Stomach (tissue), 9 donors: ENCODE results near the gene RAP1A. TPM values are rescaled to one million over a fixed set of nuclear protein-coding genes. Genes with fewer than 3 reads are reported as not detected.
A peak's percentile ranks its signal among the peaks of the same experiment; 100 is the strongest.

Source experiments
- DNase-seq, 2 donors: peaks; one replicate each; pipeline versions ENCODE4 v3.0.0 to v3.0.0-alpha.2; 2013 to 2019
- H3K27ac ChIP-seq, 5 donors: fragments of 200-600 bp in 4 of 5; sonication (generic) in 4 of 5; one replicate each; pipeline ENCODE4 v1.5.1; 2013 to 2019; ENCODE audit warnings: mild to moderate bottlenecking in 1 of 5, moderate library complexity in 1 of 5
- H3K27me3 ChIP-seq, 3 donors: fragments of 200-600 bp; sonication (generic); one replicate each; pipeline ENCODE4 v1.5.1; 2017 to 2019; ENCODE audit warnings: mixed run types in 1 of 3
- H3K36me3 ChIP-seq, 4 donors: fragments of 200-600 bp; sonication (generic); 1 replicate in 3 of 4; 2 replicates in 1 of 4; pipeline ENCODE4 v1.5.1; 2016 to 2019
- H3K4me1 ChIP-seq, 4 donors: fragments of 200-600 bp; sonication (generic); one replicate each; pipeline ENCODE4 v1.5.1; 2016 to 2019
- H3K4me3 ChIP-seq, 4 donors: fragments of 200-600 bp; sonication (generic) in 3 of 4; one replicate each; pipeline ENCODE4 v1.5.1; 2016 to 2019; ENCODE audit warnings: mild to moderate bottlenecking in 1 of 4
- H3K9me3 ChIP-seq, 4 donors: fragments of 200-600 bp; sonication (generic); one replicate each; pipeline ENCODE4 v1.5.1; 2016 to 2019
- CTCF ChIP-seq, 7 experiments: fragments of 450-650 bp in 4 of 7; fragments of 200-600 bp in 3 of 7; sonication (generic) in 3 of 7; IDR thresholded peaks; one replicate each; pipeline ENCODE4 v1.5.1; 2016 to 2019; ENCODE audit warnings: antibody characterized with exemption in 7 of 7, control low read depth in 2 of 7, mild to moderate bottlenecking in 1 of 7
- EP300 ChIP-seq: sonication (generic); formaldehyde crosslinking; IDR thresholded peaks from one replicate; pipeline ENCODE4 v1.6.1; 2017; ENCODE audit warnings: antibody characterized with exemption
- POLR2A ChIP-seq, 4 donors: fragments of 450-650 bp; IDR thresholded peaks; one replicate each; pipeline ENCODE4 v1.6.1; 2016; ENCODE audit warnings: antibody characterized with exemption in 4 of 4, control low read depth in 2 of 4, mild to moderate bottlenecking in 1 of 4, moderate library complexity in 1 of 4
- POLR2AphosphoS5 ChIP-seq, 3 donors: sonication (generic); formaldehyde crosslinking; IDR thresholded peaks; one replicate each; pipeline ENCODE4 v1.6.1; 2016; ENCODE audit warnings: antibody characterized with exemption in 3 of 3
- WGBS, 5 donors: extraction: QIAGEN DNeasy Blood & Tissue Kit in 3 of 5; methylation state at CpG; one replicate each; pipeline versions ENCODE4 v1.1.5 to v1.1.7; 2013 to 2018; 5-methylcytosine and 5-hydroxymethylcytosine counted together
- intact Hi-C: fragments of 100-400 bp; cut with DNase I; formaldehyde crosslinking; loops from one replicate; pipeline ENCODE4 v1.15.1; 2023; ENCODE audit warnings: low total_unique reads
- polyA plus RNA-seq, 3 donors: library from polyadenylated mRNA; stranded (reverse); fragments of 200-250 nt; gene quantifications; one replicate each; pipeline ENCODE4 v1.2.3, GENCODE V29; 2013
- total RNA-seq, 5 donors: library from RNA; depleted of rRNA; stranded (reverse); fragments of >200 nt; gene quantifications; one replicate each; pipeline versions ENCODE4 v1.1.0 to v1.2.3, GENCODE V29; 2014 to 2016
- donor health status: healthy with polysubstance abuse.
- donor health status: Bipolar disorder and iron deficiency.
- donor health status: healthy.

The RAP1A gene
- total and polyA plus RNA-seq, 8 donors: 20.9 to 175 (median 85.4) TPM

GRCh38 chr1:111644506-111644905, 24.9 kb downstream of the RAP1A start:
- TF ChIP-seq POLR2A (IDR thresholded peaks at IDR 0.05) (no peak), CTCF (IDR thresholded peaks at IDR 0.05) (no peak), EP300 (no peak), POLR2AphosphoS5 (IDR thresholded peaks at IDR 0.05) (no peak)
- WGBS, 5 donors: 31 to 68% (median 63%) methylated on average over 1 of the region's 1 CpG
- peaks cover 12 to 82% (median 46%) of the 10 kb centered on the region in 4 donors for H3K4me1 ChIP-seq
- peaks cover 0 to 11% (median 2%) of the 10 kb centered on the region in 4 donors for H3K36me3 ChIP-seq
- no peak for DNase-seq
- H3K9me3 ChIP-seq: no peaks in the 10 kb centered on the region
- no peaks in the 10 kb centered on the region for H3K27me3 ChIP-seq
- H3K27ac ChIP-seq: no peak overlapping the region
- H3K4me3 ChIP-seq: no peak overlapping the region
- intact Hi-C loops: no loop called here

- no peak for DNase-seq
- H3K27ac ChIP-seq: no peak overlapping the region
- intact Hi-C loops: no loop called here
- 63 to 82% (median 75%) methylated on average over 1 of the region's 1 CpG for WGBS, 5 donors
- H3K9me3 ChIP-seq: no peaks in the 10 kb centered on the region
- TF ChIP-seq EP300: no peak
- H3K4me1 ChIP-seq: peaks cover 8 to 79% (median 41%) of the 10 kb centered on the region in 4 donors
- H3K4me3 ChIP-seq: no peak overlapping the region
- no peaks in the 10 kb centered on the region for H3K27me3 ChIP-seq
- peaks cover 0 to 11% (median 2%) of the 10 kb centered on the region in 4 donors for H3K36me3 ChIP-seq
Measured at GRCh38 chr1:111647736-111648135, 28.1 kb downstream of the RAP1A start.

GRCh38 chr1:111648806-111649205, 29.2 kb downstream of the RAP1A start:
- H3K4me1 ChIP-seq: peaks cover 8 to 82% (median 46%) of the 10 kb centered on the region in 4 donors
- H3K36me3 ChIP-seq: peaks cover 0 to 5% (median 2%) of the 10 kb centered on the region in 4 donors
- no peak overlapping the region for H3K4me3 ChIP-seq
- no peak for DNase-seq
- intact Hi-C loops: no loop called here
- no peak for TF ChIP-seq EP300
- TF ChIP-seq POLR2AphosphoS5 (IDR thresholded peaks at IDR 0.05): no peak
- TF ChIP-seq POLR2A (IDR thresholded peaks at IDR 0.05): no peak
- no peak for TF ChIP-seq CTCF (IDR thresholded peaks at IDR 0.05)
- no peaks in the 10 kb centered on the region for H3K27me3 ChIP-seq
- WGBS, 5 donors: 81 to 90% (median 87%) methylated on average over 7 of the region's 7 CpGs
- H3K27ac ChIP-seq: peak overlapping the region in 1 of 5 donors; percentile 43
- H3K9me3 ChIP-seq: no peaks in the 10 kb centered on the region

GRCh38 chr1:111649227-111649626, 29.6 kb downstream of the RAP1A start:
- Histone ChIP-seq H3K27me3 (no peaks in the 10 kb centered on the region), H3K4me1 (peaks cover 8 to 83% (median 47%) of the 10 kb centered on the region in 4 donors), H3K9me3 (no peaks in the 10 kb centered on the region), H3K36me3 (peaks cover 0 to 5% (median under 1%) of the 10 kb centered on the region in 4 donors), H3K4me3 (no peak overlapping the region), H3K27ac (peak overlapping the region in 1 of 5 donors; percentile 43)
- TF ChIP-seq POLR2AphosphoS5 (IDR thresholded peaks at IDR 0.05) (no peak), CTCF (IDR thresholded peaks at IDR 0.05) (no peak), POLR2A (IDR thresholded peaks at IDR 0.05) (no peak), EP300 (no peak)
- intact Hi-C loops: no loop called here
- 65 to 72% (median 70%) methylated on average over 10 of the region's 10 CpGs for WGBS, 5 donors
- DNase-seq: no peak

- no peaks in the 10 kb centered on the region for H3K9me3 ChIP-seq
- no peaks in the 10 kb centered on the region for H3K27me3 ChIP-seq
- no peak for TF ChIP-seq POLR2AphosphoS5 (IDR thresholded peaks at IDR 0.05)
- TF ChIP-seq EP300: no peak
- TF ChIP-seq POLR2A (IDR thresholded peaks at IDR 0.05): no peak
- TF ChIP-seq CTCF (IDR thresholded peaks at IDR 0.05): no peak
- peaks cover 0 to 5% (median 0%) of the 10 kb centered on the region in 4 donors for H3K36me3 ChIP-seq
- H3K4me3 ChIP-seq: no peak overlapping the region
- DNase-seq: peak in 1 of 2 donors; percentile 87
- WGBS, 5 donors: 27 to 63% (median 29%) methylated on average over 1 of the region's 1 CpG
- H3K27ac ChIP-seq: peak overlapping the region in 1 of 5 donors; percentile 43
- intact Hi-C loops: loop anchor here (5.0 kb wide), 1 partner anchor 142 kb away; no protein-coding TSS in a partner anchor
- peaks cover 8 to 83% (median 47%) of the 10 kb centered on the region in 4 donors for H3K4me1 ChIP-seq
Measured at GRCh38 chr1:111649648-111650047, 30.1 kb downstream of the RAP1A start.
